Stimulated activated CD8-positive, alpha-beta memory T cell treated with anti-CD3 and anti-CD28 coated beads, Interleukin-4, amount 100 ng/mL, for 4 hours (primary cell): ENCODE measurements around the gene CCHCR1.

Experiments used
- DNase-seq, 2 donors: peaks; one replicate each; pipeline ENCODE4 v3.0.0-alpha.2; 2020; ENCODE audit warnings: low read depth in 2 of 2, low spot score in 1 of 2

Gene CCHCR1

GRCh38 chr6:31130751-31131150 lies 26.9 kb downstream of the CCHCR1 start:
- DNase-seq, result no peak

GRCh38 chr6:31129130-31129529 lies 28.5 kb downstream of the CCHCR1 start:
- no peak for DNase-seq

GRCh38 chr6:31128093-31128676 lies 29.4 kb downstream of the CCHCR1 start:
- peak; percentile 33 to 46 for DNase-seq

- no peak for DNase-seq
Measured at GRCh38 chr6:31126396-31127175, 31.0 kb downstream of the CCHCR1 start.

- no peak for DNase-seq
Measured at GRCh38 chr6:31125586-31126363, 31.8 kb downstream of the CCHCR1 start.

GRCh38 chr6:31125162-31125561 lies 32.4 kb downstream of the CCHCR1 start:
- DNase-seq, result no peak

GRCh38 chr6:31122791-31123706 lies 34.6 kb downstream of the CCHCR1 start:
- DNase-seq, result no peak

- no peak for DNase-seq
Measured at GRCh38 chr6:31121131-31121790, 36.3 kb downstream of the CCHCR1 start.

GRCh38 chr6:31120151-31120915 lies 37.3 kb downstream of the CCHCR1 start, which contains the start of gene CDSN:
Gene CDSN (minus strand): TSS chr6:31120446. CDS start chr6:31120419, 27 bp downstream.
- DNase-seq, result no peak

GRCh38 chr6:31118178-31118577 lies 39.4 kb downstream of the CCHCR1 start:
- DNase-seq, result no peak

- no peak for DNase-seq
Measured at GRCh38 chr6:31116661-31117385, 40.8 kb downstream of the CCHCR1 start.

- DNase-seq, result no peak
Measured at GRCh38 chr6:31115941-31116560, 41.6 kb downstream of the CCHCR1 start.

- no peak for DNase-seq
Measured at GRCh38 chr6:31114970-31115849, 42.4 kb downstream of the CCHCR1 start.

GRCh38 chr6:31114541-31114878 lies 43.1 kb downstream of the CCHCR1 start, which contains the start of gene PSORS1C1:
Gene PSORS1C1 (plus strand): TSS chr6:31114800. CDS start chr6:31129633, 14,833 bp downstream.
- no peak for DNase-seq

- no peak for DNase-seq
Measured at GRCh38 chr6:31113861-31114540, 43.6 kb downstream of the CCHCR1 start.

GRCh38 chr6:31112478-31112877 lies 45.1 kb downstream of the CCHCR1 start, which contains the start of gene C6orf15:
Gene C6orf15 (minus strand): TSS chr6:31112575. CDS start chr6:31112555, 20 bp downstream.
- DNase-seq, result no peak

GRCh38 chr6:31111712-31112111 lies 45.9 kb downstream of the CCHCR1 start:
- no peak for DNase-seq
